HepG2 (cell line): Measurements from ENCODE around the gene ARHGAP26. TPM values are rescaled to one million over a fixed set of nuclear protein-coding genes. Genes with fewer than 3 reads are reported as not detected.

Experiments
- ARID3A ChIP-seq: IDR thresholded peaks from 2 replicates; pipeline ENCODE4 v1.6.1; 2012; ENCODE audit warnings: low read depth, low read length, improper control_type of control experiment
- CERS6 ChIP-seq: sonication (generic); formaldehyde crosslinking; IDR thresholded peaks from 2 replicates; pipeline ENCODE4 v1.5.0; 2020; ENCODE audit warnings: missing genetic modification reagents
- ELF3 ChIP-seq: IDR thresholded peaks from 2 replicates; pipeline ENCODE4 v1.6.1; 2016; ENCODE audit warnings: missing genetic modification reagents, missing compliant biosample characterization
- ETV6 ChIP-seq: sonication (generic); formaldehyde crosslinking; conservative IDR thresholded peaks from 2 replicates; pipeline ENCODE4 v1.4.0; 2020; ENCODE audit warnings: missing genetic modification reagents
- FOXJ3 ChIP-seq: sonication (generic); formaldehyde crosslinking; IDR thresholded peaks from 2 replicates; pipeline ENCODE4 v1.4.0; 2020; ENCODE audit warnings: missing genetic modification reagents, mild to moderate bottlenecking, borderline replicate concordance
- HMG20A ChIP-seq: IDR thresholded peaks from 2 replicates; pipeline ENCODE4 v1.6.1; 2016; ENCODE audit warnings: borderline replicate concordance
- HNF4A ChIP-seq: sonication (generic); formaldehyde crosslinking; IDR thresholded peaks from 2 replicates; pipeline ENCODE4 v1.4.0; 2020; ENCODE audit warnings: missing genetic modification reagents
- KDM5A ChIP-seq: fragments of 200-600 bp; sonication (generic); IDR thresholded peaks from 2 replicates; pipeline ENCODE4 v1.7.0; 2018; ENCODE audit warnings: antibody characterized with exemption, mild to moderate bottlenecking, low read length, borderline replicate concordance
- PRDM10 ChIP-seq: sonication (generic); formaldehyde crosslinking; IDR thresholded peaks from 2 replicates; pipeline ENCODE4 v1.4.0; 2020; ENCODE audit warnings: low read depth, missing genetic modification reagents
- TFDP2 ChIP-seq: sonication (generic); formaldehyde crosslinking; IDR thresholded peaks from 2 replicates; pipeline ENCODE4 v1.4.0; 2020; ENCODE audit warnings: missing genetic modification reagents
- ZBTB34 ChIP-seq: sonication (generic); formaldehyde crosslinking; IDR thresholded peaks from 2 replicates; pipeline ENCODE4 v1.8.0; 2022; ENCODE audit warnings: mild to moderate bottlenecking, missing genetic modification reagents
- ZNF276 ChIP-seq: sonication (generic); formaldehyde crosslinking; IDR thresholded peaks from 2 replicates; pipeline ENCODE4 v1.4.0; 2020; ENCODE audit warnings: mild to moderate bottlenecking, low read depth, missing genetic modification reagents
- ZNF543 ChIP-seq: sonication (generic); formaldehyde crosslinking; IDR thresholded peaks from 2 replicates; pipeline ENCODE4 v1.4.0; 2020; ENCODE audit warnings: mild to moderate bottlenecking, missing genetic modification reagents
- polyA plus RNA-seq, 8 experiments: library from polyadenylated mRNA; depleted of rRNA in 3 of 8; stranded (reverse) in 7 of 8; unstranded in 1 of 8; fragments of >200 nt; fragmentation: Illumina TruSeq in 4 of 8; extraction: Trizol in 4 of 8; gene quantifications; 2 replicates each; pipeline versions ENCODE4 v1.2.1 to v1.2.3, GENCODE V29; 2011 to 2016; ENCODE audit warnings: low read depth in 4 of 8, missing spikeins in 1 of 8, mixed read lengths in 1 of 8; ENCODE audit not compliant: insufficient read depth in 1 of 8
- total RNA-seq, 5 experiments: library from RNA; depleted of rRNA; stranded (reverse); fragments of >200 nt; fragmentation: Illumina TruSeq; extraction: Trizol; gene quantifications; 2 replicates each; pipeline ENCODE4 v1.2.3, GENCODE V29; 2016; ENCODE audit warnings: low read depth in 1 of 5

Gene ARHGAP26
- total and polyA plus RNA-seq, 2 of the 13 experiments (the other 11 are each of a cell fraction or from before 2014, with no cell fraction given) = 9.6 to 18.2 TPM

- TF ChIP-seq HNF4A (CRISPR knock-in tag) = peak; percentile 97
- TF ChIP-seq HMG20A (CRISPR knock-in tag) = peak; percentile 81; the same call in 1 of the 2 replicates
- TF ChIP-seq ZNF543 (CRISPR knock-in tag) = no peak
- TF ChIP-seq ELF3 (CRISPR knock-in tag) = peak; percentile 67; the same call in 1 of the 2 replicates
- TF ChIP-seq CERS6 (CRISPR knock-in tag) = no peak
- TF ChIP-seq ZNF276 (CRISPR knock-in tag) = no peak
- no peak for TF ChIP-seq ZBTB34
- 0 out of 2 replicates have a peak, but pooled peaks have one; percentile 29 for TF ChIP-seq PRDM10 (CRISPR knock-in tag)
- TF ChIP-seq FOXJ3 = peak; percentile 65; the same call in 1 of the 2 replicates
- TF ChIP-seq KDM5A = no peak
- no peak for TF ChIP-seq ETV6
- 0 out of 2 replicates have a peak, but pooled peaks have one; percentile 22 for TF ChIP-seq ARID3A
- TF ChIP-seq TFDP2 (CRISPR knock-in tag) = no peak
Observed at GRCh38 chr5:142833517-142834449, 63.6 kb downstream of the ARHGAP26 start (continued).
